ENCODE data around the gene ACSL4.

GRCh38 chrX:109719264-109719663 lies 13.8 kb downstream of the ACSL4 start:
- TF ChIP-seq CTCF (IDR thresholded peaks at IDR 0.05) = no peak
- no peak for TF ChIP-seq POLR2A (IDR thresholded peaks at IDR 0.05)
